GM06990 (cell line): ENCODE measurements around the gene POF1B.

ENCODE experiments used
- DNase-seq: peaks from one replicate; pipeline ENCODE4 v3.0.0-alpha.2; 2011; ENCODE audit not compliant: insufficient read length; ENCODE audit errors: extremely low read depth
- H3K27me3 ChIP-seq: replicated peaks from 2 replicates; pipeline ENCODE4 v1.6.0; 2011; ENCODE audit warnings: low read length; ENCODE audit not compliant: control insufficient read depth, insufficient read depth
- H3K36me3 ChIP-seq: 2 replicates; pipeline ENCODE4 v1.5.1; 2011; ENCODE audit warnings: low read length; ENCODE audit not compliant: control insufficient read depth, insufficient read depth
- H3K4me3 ChIP-seq: replicated peaks from 2 replicates; pipeline ENCODE4 v1.5.1; 2011; ENCODE audit warnings: low read depth, mild to moderate bottlenecking, control low read depth, low read length
- CTCF ChIP-seq: IDR thresholded peaks from 2 replicates; pipeline ENCODE4 v1.5.1; 2011; ENCODE audit warnings: low read length, control low read depth, mild to moderate bottlenecking, inconsistent platforms; ENCODE audit not compliant: insufficient read depth, poor library complexity, severe bottlenecking

POF1B gene

GRCh38 chrX:85379174-85379907 is at the start of gene POF1B:
Gene POF1B, minus strand, starts transcription at chrX:85379665. Its CDS starts 211 bp downstream, at chrX:85379454.
- Histone ChIP-seq H3K36me3 (no peaks in the 10 kb centered on the region), H3K27me3 (no peaks in the 10 kb centered on the region), H3K4me3 (peak within 1 kb of the TSS; percentile 60)
- TF ChIP-seq CTCF: no peak
- no peak for DNase-seq

- Histone ChIP-seq H3K27me3 (no peaks in the 10 kb centered on the region), H3K4me3 (no peak overlapping the region), H3K36me3 (no peaks in the 10 kb centered on the region)
- no peak for TF ChIP-seq CTCF
- DNase-seq: no peak
Observed at GRCh38 chrX:85429066-85429465, 49.6 kb upstream of the POF1B start.

- Histone ChIP-seq H3K36me3 (no peaks in the 10 kb centered on the region), H3K27me3 (no peaks in the 10 kb centered on the region), H3K4me3 (no peak overlapping the region)
- DNase-seq: no peak
- no peak for TF ChIP-seq CTCF
Observed at GRCh38 chrX:85419293-85419692, 39.8 kb upstream of the POF1B start.

DNA sequence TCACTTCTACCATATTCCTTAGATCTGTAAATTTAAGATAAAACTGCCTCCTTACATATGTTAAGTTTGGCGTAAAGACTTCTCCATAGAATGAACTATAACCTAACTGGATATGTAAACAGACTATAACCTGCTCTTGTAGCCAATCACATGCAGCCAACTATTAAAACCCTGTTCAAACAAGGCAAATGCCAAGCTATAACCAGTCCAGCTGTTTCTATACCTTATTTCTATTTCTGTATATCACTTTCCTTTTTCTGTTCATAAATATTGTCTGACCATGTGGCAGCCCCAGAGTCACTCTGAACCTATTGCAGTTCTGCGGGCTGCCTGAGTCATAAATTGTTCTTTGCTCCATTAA is 12.4 kb upstream of the POF1B start:
- Histone ChIP-seq H3K36me3 (no peaks in the 10 kb centered on the region), H3K4me3 (no peak overlapping the region), H3K27me3 (no peaks in the 10 kb centered on the region)
- DNase-seq: no peak
- TF ChIP-seq CTCF: no peak

DNA sequence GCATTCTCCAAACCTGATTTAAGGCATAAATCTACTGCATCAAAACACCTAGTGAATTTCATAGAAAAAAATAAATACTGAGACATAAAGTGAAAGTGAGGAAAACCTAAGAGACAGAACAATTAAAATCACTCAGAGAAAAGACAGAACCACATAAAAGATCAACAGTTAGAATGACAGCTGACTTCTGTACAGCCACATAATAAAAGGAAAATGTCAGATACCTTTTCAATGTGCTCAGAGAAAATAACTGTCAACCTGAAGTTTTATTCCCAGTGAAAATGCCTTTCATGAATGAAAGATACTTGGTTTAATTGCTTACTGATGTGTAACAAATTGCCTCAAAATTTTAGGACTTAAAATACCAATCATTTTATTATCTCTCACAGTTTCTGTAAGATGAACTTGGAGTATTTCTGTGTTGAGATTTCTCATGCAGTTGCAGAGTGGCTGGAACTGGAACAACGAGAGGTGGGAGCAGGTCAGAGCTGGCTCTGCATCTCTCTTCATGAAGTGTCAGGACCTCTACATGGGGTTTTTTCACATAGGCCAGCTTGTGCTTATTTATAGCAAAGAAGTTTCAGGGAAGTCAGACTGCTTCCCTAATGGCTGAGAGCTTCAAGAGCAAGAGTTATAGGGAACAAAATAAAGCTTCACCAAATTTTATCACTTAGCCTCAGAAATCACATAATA is 11.9 kb upstream of the POF1B start:
- TF ChIP-seq CTCF: no peak
- no peak overlapping the region for H3K4me3 ChIP-seq
- DNase-seq: no peak
- no peaks in the 10 kb centered on the region for H3K27me3 ChIP-seq
- H3K36me3 ChIP-seq: no peaks in the 10 kb centered on the region
